Endothelial cell of umbilical vein (primary cell): ENCODE data around the gene FRMD4A. TPM values are rescaled to one million over a fixed set of nuclear protein-coding genes. Genes with fewer than 3 reads are reported as not detected.

Source experiments
- BruUV-seq: library from RNA; stranded (reverse); fragments of 400-500 nt; replicated peaks from 2 replicates; lab custom pipeline; 2021; lab: Mats Ljungman, UMichigan
- CTCF ChIA-PET: fragments of 300-600, 350-600 bp; sonication (Branson Sonifier 250); formaldehyde crosslinking; loops from one replicate; lab custom pipeline; 2021; ENCODE audit warnings: antibody characterized with exemption, inconsistent platforms; lab: Charles Lee
- POLR2A ChIA-PET: fragments of 300-600, 350-600 bp; sonication (Branson Sonifier 250); formaldehyde crosslinking; loops from one replicate; lab custom pipeline; 2021; ENCODE audit warnings: antibody characterized with exemption, inconsistent platforms; lab: Charles Lee
- DNase-seq: peaks from one replicate; pipeline ENCODE4 v3.0.0-alpha.2; 2011; ENCODE audit warnings: low read depth, low spot score
- FAIRE-seq: peaks from 2 replicates; lab custom pipeline; 2011; peaks lifted over from hg19 to GRCh38; lab: Jason Lieb, UNC
- H2AFZ ChIP-seq: 2 replicates; pipeline ENCODE4 v1.6.0; 2012; ENCODE audit warnings: low read depth, low read length, control low read depth, inconsistent platforms
- H3K27ac ChIP-seq: 2 replicates; pipeline ENCODE4 v1.5.1; 2011; ENCODE audit warnings: low read depth, mild to moderate bottlenecking, control low read depth, low read length, moderate library complexity; ENCODE audit not compliant: insufficient read depth
- H3K27me3 ChIP-seq, 2 experiments: 2 replicates each; pipeline versions ENCODE4 v1.6.0 to v1.6.1; 2011; ENCODE audit warnings: low read length in 2 of 2, mixed read lengths in 1 of 2; ENCODE audit not compliant: control insufficient read depth in 2 of 2, insufficient read depth in 2 of 2
- H3K36me3 ChIP-seq, 2 experiments: 2 replicates in 1 of 2; 3 replicates in 1 of 2; pipeline ENCODE4 v1.5.1; 2011; ENCODE audit warnings: low read length in 2 of 2, mild to moderate bottlenecking in 1 of 2, moderate library complexity in 1 of 2; ENCODE audit not compliant: control insufficient read depth in 2 of 2, insufficient read depth in 2 of 2; ENCODE audit errors: extremely low read depth in 1 of 2
- H3K4me1 ChIP-seq: 3 replicates; pipeline ENCODE4 v1.5.1; 2011; ENCODE audit warnings: mild to moderate bottlenecking, low read length; ENCODE audit not compliant: control insufficient read depth, insufficient read depth; ENCODE audit errors: extremely low read depth
- H3K4me2 ChIP-seq: 2 replicates; pipeline ENCODE4 v1.6.1; 2011; ENCODE audit warnings: low read length, control low read depth, mixed read lengths; ENCODE audit not compliant: insufficient read depth
- H3K4me3 ChIP-seq, 3 experiments: fragments of 200-600 bp in 1 of 3; sonication (generic), shearing (Covaris generic) in 1 of 3; replicated peaks in 1 of 3; 2 replicates each; pipeline ENCODE4 v1.5.1; 2011 to 2016; ENCODE audit warnings: control low read depth in 3 of 3, low read length in 3 of 3, mild to moderate bottlenecking in 2 of 3, inconsistent platforms in 1 of 3, low read depth in 1 of 3, moderate library complexity in 1 of 3; ENCODE audit not compliant: insufficient read depth in 1 of 3
- H3K79me2 ChIP-seq: 2 replicates; pipeline ENCODE4 v1.6.0; 2012; ENCODE audit warnings: low read length, inconsistent platforms; ENCODE audit not compliant: control insufficient read depth, insufficient read depth
- H3K9ac ChIP-seq: replicated peaks from 2 replicates; pipeline ENCODE3; 2011; ENCODE audit warnings: low read length, control low read depth; ENCODE audit not compliant: insufficient read depth; ENCODE audit errors: extremely low read depth
- H3K9me1 ChIP-seq: replicated peaks from 3 replicates; pipeline ENCODE4 v1.6.0; 2011; ENCODE audit warnings: mild to moderate bottlenecking, low read length; ENCODE audit not compliant: control insufficient read depth, insufficient read depth; ENCODE audit errors: extremely low read depth
- H3K9me3 ChIP-seq: replicated peaks from 2 replicates; pipeline ENCODE4 v1.5.1; 2012; ENCODE audit warnings: low read length, inconsistent platforms; ENCODE audit not compliant: control insufficient read depth, insufficient read depth
- H4K20me1 ChIP-seq: replicated peaks from 2 replicates; pipeline ENCODE3; 2011; ENCODE audit warnings: mild to moderate bottlenecking, low read length; ENCODE audit not compliant: control insufficient read depth, insufficient read depth; ENCODE audit errors: extremely low read depth
- EZH2 ChIP-seq: IDR thresholded peaks from 2 replicates; pipeline ENCODE4 v1.6.1; 2012; ENCODE audit warnings: borderline replicate concordance, low read depth, mild to moderate bottlenecking, moderate library complexity, low read length, inconsistent platforms; ENCODE audit not compliant: severe bottlenecking
- FOS ChIP-seq: IDR thresholded peaks from 2 replicates; pipeline ENCODE4 v1.6.1; 2011; ENCODE audit warnings: mild to moderate bottlenecking, low read length, moderate library complexity, borderline replicate concordance; ENCODE audit not compliant: insufficient read depth
- GATA2 ChIP-seq: IDR thresholded peaks from 2 replicates; pipeline ENCODE4 v1.7.0; 2011; ENCODE audit warnings: low read depth, mild to moderate bottlenecking, moderate library complexity, mixed read lengths, low read length; ENCODE audit not compliant: insufficient read length, insufficient read depth
- JUN ChIP-seq: IDR thresholded peaks from 2 replicates; pipeline ENCODE4 v1.6.1; 2011; ENCODE audit warnings: borderline replicate concordance, low read depth; ENCODE audit not compliant: insufficient read length, insufficient read depth
- MYC ChIP-seq: IDR thresholded peaks from one replicate; pipeline ENCODE4 v1.6.1; 2011; ENCODE audit warnings: mild to moderate bottlenecking, low read depth, low read length
- POLR2A ChIP-seq: IDR thresholded peaks from 2 replicates; pipeline ENCODE4 v1.6.1; 2012; ENCODE audit warnings: low read depth, mild to moderate bottlenecking, control low read depth, low read length
- POLR2AphosphoS5 ChIP-seq: IDR thresholded peaks from 2 replicates; pipeline ENCODE4 v1.6.1; 2012; ENCODE audit warnings: low read depth, mild to moderate bottlenecking, control low read depth, low read length, moderate library complexity; ENCODE audit not compliant: insufficient read depth
- dilution Hi-C: fragments of 300-500 bp; cut with MboI; formaldehyde crosslinking; loops from one replicate; pipeline ENCODE4 v1.15.0; 2019; ENCODE audit warnings: low sequenced_read_pairs; ENCODE audit not compliant: extremely low pct_ligation_motif_present
- intact Hi-C: fragments of 100-400 bp; cut with micrococcal nuclease; formaldehyde crosslinking; loops from one replicate; pipeline ENCODE4 v1.10.0; 2022
- polyA plus RNA-seq, 4 experiments: library from polyadenylated mRNA; depleted of rRNA in 3 of 4; stranded (reverse) in 3 of 4; unstranded in 1 of 4; fragments of >200 nt; gene quantifications; 2 replicates each; pipeline versions ENCODE4 v1.2.1 to v1.2.3, GENCODE V29; 2011 to 2012; ENCODE audit warnings: missing spikeins in 1 of 4
- total RNA-seq: library from RNA; stranded (reverse); gene quantifications from 2 replicates; pipeline ENCODE4 v1.2.3, GENCODE V29; 2021
- TF ChIP-seq, protein P1 (sequence below): IDR thresholded peaks from 2 replicates; pipeline ENCODE4 v1.6.1; 2011; ENCODE audit not compliant: insufficient read depth, insufficient read length
- TF ChIP-seq, protein P2 (sequence below), 2 donors: IDR thresholded peaks; 1 replicate in 1 of 2; 2 replicates in 1 of 2; pipeline ENCODE4 v1.5.1; 2011; ENCODE audit warnings: low read length in 2 of 2, mild to moderate bottlenecking in 2 of 2, moderate library complexity in 2 of 2, control low read depth in 1 of 2, inconsistent platforms in 1 of 2, low read depth in 1 of 2; ENCODE audit not compliant: insufficient read depth in 1 of 2; ENCODE audit errors: extremely low read depth in 1 of 2

FRMD4A gene
- total and polyA plus RNA-seq, 2 donors (not counting 3 experiments of a cell fraction or from before 2014, with no cell fraction given) = 123 to 148 TPM

DNA sequence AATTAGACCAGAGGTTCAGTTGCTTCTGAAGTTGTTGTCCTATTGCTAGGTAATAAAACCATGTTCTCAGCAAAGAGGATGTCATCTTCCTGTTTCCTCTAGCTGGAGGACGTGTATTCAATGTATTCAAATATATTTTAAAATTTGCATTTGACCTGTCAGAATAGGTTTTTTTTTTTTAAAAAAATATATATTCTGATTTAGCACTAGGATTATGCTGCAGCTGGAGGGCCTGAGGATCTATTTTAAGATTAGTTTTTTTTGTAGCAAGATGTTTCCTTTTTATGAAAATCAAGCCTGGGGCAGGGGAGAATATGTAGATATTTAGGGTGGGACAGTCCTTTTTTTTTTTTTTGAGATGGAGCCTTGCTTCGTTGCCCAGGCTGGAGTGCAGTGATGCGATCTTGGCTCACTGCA, 337.0 kb downstream of the FRMD4A start:
- dilution Hi-C loops = no loop called here
- POLR2A ChIA-PET = interaction anchor here (0.6 kb wide), 1 partner anchor 17 kb away, joined by 3 read pairs; no protein-coding TSS in a partner anchor
- no TSS peak for BruUV-seq
- Histone ChIP-seq H3K9me3 (no peaks in the 10 kb centered on the region), H3K36me3 (no peaks in the 10 kb centered on the region), H3K4me3 (no peak overlapping the region), H3K9me1 (no peaks in the 10 kb centered on the region), H2AFZ (no peak overlapping the region), H4K20me1 (no peaks in the 10 kb centered on the region), H3K27ac (peak overlapping the region; percentile 15), H3K9ac (no peak overlapping the region), H3K79me2 (peaks cover 6% of the 10 kb centered on the region), H3K27me3 (no peaks in the 10 kb centered on the region), H3K4me1 (peaks cover 66% of the 10 kb centered on the region), H3K4me2 (peak overlapping the region; percentile 26)
- CTCF ChIA-PET = interaction anchor here (1.0 to 2.5 kb wide), 4 partner anchors 9 to 100 kb away, joined by 3 to 9 read pairs (median 6); no protein-coding TSS in a partner anchor
- TF ChIP-seq, protein P1, sequence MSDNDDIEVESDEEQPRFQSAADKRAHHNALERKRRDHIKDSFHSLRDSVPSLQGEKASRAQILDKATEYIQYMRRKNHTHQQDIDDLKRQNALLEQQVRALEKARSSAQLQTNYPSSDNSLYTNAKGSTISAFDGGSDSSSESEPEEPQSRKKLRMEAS = no peak
- TF ChIP-seq JUN (no peak), POLR2AphosphoS5 (no peak), FOS (no peak), POLR2A (no peak), GATA2 (no peak), MYC (no peak), EZH2 (no peak)
- TF ChIP-seq, protein P2, sequence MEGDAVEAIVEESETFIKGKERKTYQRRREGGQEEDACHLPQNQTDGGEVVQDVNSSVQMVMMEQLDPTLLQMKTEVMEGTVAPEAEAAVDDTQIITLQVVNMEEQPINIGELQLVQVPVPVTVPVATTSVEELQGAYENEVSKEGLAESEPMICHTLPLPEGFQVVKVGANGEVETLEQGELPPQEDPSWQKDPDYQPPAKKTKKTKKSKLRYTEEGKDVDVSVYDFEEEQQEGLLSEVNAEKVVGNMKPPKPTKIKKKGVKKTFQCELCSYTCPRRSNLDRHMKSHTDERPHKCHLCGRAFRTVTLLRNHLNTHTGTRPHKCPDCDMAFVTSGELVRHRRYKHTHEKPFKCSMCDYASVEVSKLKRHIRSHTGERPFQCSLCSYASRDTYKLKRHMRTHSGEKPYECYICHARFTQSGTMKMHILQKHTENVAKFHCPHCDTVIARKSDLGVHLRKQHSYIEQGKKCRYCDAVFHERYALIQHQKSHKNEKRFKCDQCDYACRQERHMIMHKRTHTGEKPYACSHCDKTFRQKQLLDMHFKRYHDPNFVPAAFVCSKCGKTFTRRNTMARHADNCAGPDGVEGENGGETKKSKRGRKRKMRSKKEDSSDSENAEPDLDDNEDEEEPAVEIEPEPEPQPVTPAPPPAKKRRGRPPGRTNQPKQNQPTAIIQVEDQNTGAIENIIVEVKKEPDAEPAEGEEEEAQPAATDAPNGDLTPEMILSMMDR (IDR thresholded peaks at IDR 0.05; ENCODE audit: extremely low read depth in 1 of 2, insufficient read depth in 1 of 2, low read depth in 1 of 2, low read length in 2 of 2) = no peak
- FAIRE-seq (no peak), DNase-seq (no peak)
- intact Hi-C loops = no loop called here
